AG09319 (cell line): ENCODE data around the gene TEX12.

Source experiments
- DNase-seq: peaks from one replicate; pipeline ENCODE4 v3.0.0-alpha.2; 2010; ENCODE audit warnings: low read depth; ENCODE audit errors: extremely low read depth
- CTCF ChIP-seq: IDR thresholded peaks from 2 replicates; pipeline ENCODE4 v1.5.1; 2011; ENCODE audit warnings: low read depth, mild to moderate bottlenecking, inconsistent platforms, low read length, moderate library complexity

TEX12 gene

GRCh38 chr11:112167145-112167544, at the start of gene TEX12:
TEX12 (plus strand) TSS chr11:112167372; CDS start chr11:112169269, 1,897 bp downstream.
- no peak for DNase-seq
- TF ChIP-seq CTCF: no peak

- no peak for DNase-seq
- TF ChIP-seq CTCF: no peak
Measured at GRCh38 chr11:112118176-112118575, 49.0 kb upstream of the TEX12 start.

- no peak for TF ChIP-seq CTCF
Measured at GRCh38 chr11:112121981-112122615, 45.1 kb upstream of the TEX12 start.

GRCh38 chr11:112123129-112123528, 44.0 kb upstream of the TEX12 start:
- no peak for DNase-seq
- no peak for TF ChIP-seq CTCF

More at GRCh38 chr11:112121981-112122615, 45.1 kb upstream of the TEX12 start:
- DNase-seq: no peak

- DNase-seq: no peak
- no peak for TF ChIP-seq CTCF
Measured at GRCh38 chr11:112127056-112127455, 40.1 kb upstream of the TEX12 start.

- peak; percentile 2 for DNase-seq
- no peak for TF ChIP-seq CTCF
Measured at GRCh38 chr11:112128483-112129121, 38.6 kb upstream of the TEX12 start.

- no peak for DNase-seq
- no peak for TF ChIP-seq CTCF
Measured at GRCh38 chr11:112129656-112130055, 37.5 kb upstream of the TEX12 start.
